H9 (cell line): ENCODE measurements around the gene UBE2G1. TPM values are rescaled to one million over a fixed set of nuclear protein-coding genes. Genes with fewer than 3 reads are reported as not detected.

ENCODE experiments used
- DNase-seq: peaks from one replicate; pipeline ENCODE4 v3.0.0-alpha.2; 2017
- H2AFZ ChIP-seq: one replicate; pipeline ENCODE4 v1.6.1; 2013; ENCODE audit warnings: mild to moderate bottlenecking, low read length, control low read depth, moderate library complexity
- H2AK5ac ChIP-seq: 2 replicates; pipeline ENCODE4 v1.6.1; 2013; ENCODE audit warnings: low read length, control low read depth, mixed read lengths; ENCODE audit not compliant: insufficient read length
- H2BK120ac ChIP-seq: one replicate; pipeline ENCODE4 v1.6.1; 2013; ENCODE audit warnings: low read depth, mild to moderate bottlenecking, low read length, control low read depth, inconsistent platforms; ENCODE audit not compliant: poor library complexity, severe bottlenecking
- H2BK12ac ChIP-seq: 2 replicates; pipeline ENCODE4 v1.6.1; 2013; ENCODE audit warnings: low read length, control low read depth, mixed read lengths, low read depth; ENCODE audit not compliant: insufficient read length
- H2BK15ac ChIP-seq: 2 replicates; pipeline ENCODE4 v1.6.1; 2013; ENCODE audit warnings: low read depth, low read length, control low read depth
- H2BK20ac ChIP-seq: one replicate; pipeline ENCODE4 v1.6.1; 2013; ENCODE audit warnings: low read depth, mild to moderate bottlenecking, low read length, control low read depth, inconsistent platforms; ENCODE audit not compliant: poor library complexity, severe bottlenecking
- H2BK5ac ChIP-seq: 2 replicates; pipeline ENCODE4 v1.6.1; 2013; ENCODE audit warnings: low read length, control low read depth, mixed read lengths; ENCODE audit not compliant: insufficient read length
- H3K14ac ChIP-seq: 2 replicates; pipeline ENCODE4 v1.6.1; 2013; ENCODE audit warnings: low read length, control low read depth; ENCODE audit not compliant: insufficient read depth
- H3K18ac ChIP-seq: 2 replicates; pipeline ENCODE4 v1.6.1; 2013; ENCODE audit warnings: low read depth, mild to moderate bottlenecking, mixed read lengths, low read length, control low read depth; ENCODE audit not compliant: insufficient read length
- H3K23ac ChIP-seq: 2 replicates; pipeline ENCODE4 v1.6.1; 2013; ENCODE audit warnings: low read length, control low read depth, mixed read lengths, low read depth; ENCODE audit not compliant: insufficient read length
- H3K23me2 ChIP-seq: 2 replicates; pipeline ENCODE4 v1.6.1; 2013; ENCODE audit warnings: low read depth, mild to moderate bottlenecking, mixed read lengths, low read length, control low read depth; ENCODE audit not compliant: insufficient read length, poor library complexity, severe bottlenecking
- H3K27ac ChIP-seq: 2 replicates; pipeline ENCODE4 v1.5.1; 2013; ENCODE audit warnings: low read length, control low read depth, mixed read lengths, low read depth; ENCODE audit not compliant: insufficient read length
- H3K27me3 ChIP-seq: 2 replicates; pipeline ENCODE4 v1.6.1; 2013; ENCODE audit warnings: low read length, control low read depth, inconsistent platforms; ENCODE audit not compliant: insufficient read depth
- H3K4ac ChIP-seq: 2 replicates; pipeline ENCODE4 v1.6.1; 2013; ENCODE audit warnings: low read depth, mild to moderate bottlenecking, control low read depth, inconsistent platforms, low read length, moderate library complexity
- H3K4me1 ChIP-seq: 2 replicates; pipeline ENCODE4 v1.6.1; 2013; ENCODE audit warnings: low read length, control low read depth, inconsistent platforms; ENCODE audit not compliant: insufficient read depth
- H3K4me2 ChIP-seq: 2 replicates; pipeline ENCODE4 v1.6.1; 2013; ENCODE audit warnings: low read length, control low read depth, mixed read lengths; ENCODE audit not compliant: insufficient read length, insufficient read depth
- H3K56ac ChIP-seq: 2 replicates; pipeline ENCODE4 v1.6.1; 2013; ENCODE audit warnings: low read depth, mild to moderate bottlenecking, mixed read lengths, low read length, control low read depth; ENCODE audit not compliant: insufficient read length
- H3K79me1 ChIP-seq: 2 replicates; pipeline ENCODE4 v1.6.1; 2013; ENCODE audit warnings: low read depth, mild to moderate bottlenecking, moderate library complexity, low read length, control low read depth, inconsistent platforms; ENCODE audit not compliant: insufficient read depth, poor library complexity, severe bottlenecking
- H3K79me2 ChIP-seq: 2 replicates; pipeline ENCODE4 v1.6.1; 2013; ENCODE audit warnings: low read length, control low read depth, inconsistent platforms; ENCODE audit not compliant: insufficient read depth
- H3K9ac ChIP-seq: 2 replicates; pipeline ENCODE4 v1.6.1; 2013; ENCODE audit warnings: low read length, control low read depth, mixed read lengths; ENCODE audit not compliant: insufficient read length; ENCODE audit errors: extremely low read depth
- H3K9me3 ChIP-seq: one replicate; pipeline ENCODE4 v1.6.1; 2013; ENCODE audit warnings: low read depth, low read length, inconsistent platforms; ENCODE audit not compliant: control insufficient read depth
- H3T11ph ChIP-seq: one replicate; pipeline ENCODE4 v1.6.1; 2013; ENCODE audit warnings: mild to moderate bottlenecking, low read length, control low read depth, inconsistent platforms
- H4K20me1 ChIP-seq: one replicate; pipeline ENCODE4 v1.6.1; 2013; ENCODE audit not compliant: control insufficient read depth, insufficient read length, insufficient read depth
- H4K5ac ChIP-seq: 2 replicates; pipeline ENCODE4 v1.6.1; 2013; ENCODE audit warnings: low read depth, mild to moderate bottlenecking, mixed read lengths, low read length, control low read depth; ENCODE audit not compliant: insufficient read length
- H4K8ac ChIP-seq: replicated peaks from 2 replicates; pipeline ENCODE4 v1.6.1; 2013; ENCODE audit warnings: low read length, control low read depth, mixed read lengths, low read depth; ENCODE audit not compliant: insufficient read length
- H4K91ac ChIP-seq: 2 replicates; pipeline ENCODE4 v1.6.1; 2013; ENCODE audit warnings: low read depth, mild to moderate bottlenecking, moderate library complexity, mixed read lengths, low read length, control low read depth; ENCODE audit not compliant: insufficient read length
- H3K27ac Mint-ChIP-seq, 3 experiments: 2 replicates in 2 of 3; 3 replicates in 1 of 3; pipeline ENCODE4 v1.8.0; 2020 to 2021; ENCODE audit warnings: mixed read lengths in 3 of 3, mild to moderate bottlenecking in 1 of 3, moderate library complexity in 1 of 3
- H3K27me3 Mint-ChIP-seq: 2 replicates; pipeline ENCODE4 v1.8.0; 2021; ENCODE audit warnings: low read depth, mild to moderate bottlenecking, moderate library complexity, mixed read lengths
- H3K36me3 Mint-ChIP-seq, 3 experiments: 2 replicates in 2 of 3; 3 replicates in 1 of 3; pipeline ENCODE4 v1.8.0; 2020 to 2021; ENCODE audit warnings: low read depth in 3 of 3, mixed read lengths in 3 of 3; ENCODE audit not compliant: insufficient read depth in 1 of 3
- H3K4me1 Mint-ChIP-seq, 2 experiments: 2 replicates each; pipeline ENCODE4 v1.8.0; 2020; ENCODE audit warnings: mixed read lengths in 2 of 2
- H3K4me3 Mint-ChIP-seq, 2 experiments: 2 replicates in 1 of 2; 3 replicates in 1 of 2; pipeline ENCODE4 v1.8.0; 2020 to 2021; ENCODE audit warnings: mild to moderate bottlenecking in 2 of 2, mixed read lengths in 2 of 2, moderate library complexity in 1 of 2
- H3K9me3 Mint-ChIP-seq, 2 experiments: 2 replicates in 1 of 2; 3 replicates in 1 of 2; pipeline ENCODE4 v1.8.0; 2020; ENCODE audit warnings: mild to moderate bottlenecking in 2 of 2, mixed read lengths in 2 of 2, moderate library complexity in 1 of 2
- CTCF ChIP-seq: fragments of 200-600 bp; sonication (generic); conservative IDR thresholded peaks from 3 replicates; pipeline ENCODE4 v1.8.0; 2021; ENCODE audit warnings: antibody characterized with exemption, mild to moderate bottlenecking
- WGBS: extraction: QIAGEN DNeasy Blood & Tissue Kit; methylation state at CpG from one replicate; pipeline ENCODE4 v1.1.7; 2013; ENCODE audit warnings: missing lambda C conversion rate, low lambda C conversion rate, mixed read lengths; ENCODE audit not compliant: insufficient read length; ENCODE audit errors: extremely low coverage; 5-methylcytosine and 5-hydroxymethylcytosine counted together
- total RNA-seq: library from RNA; stranded (reverse); gene quantifications from 2 replicates; pipeline ENCODE4 v1.2.1, GENCODE V29; 2021

UBE2G1 gene
- total RNA-seq, 1 experiment from 2014 or later: 188 TPM

DNA sequence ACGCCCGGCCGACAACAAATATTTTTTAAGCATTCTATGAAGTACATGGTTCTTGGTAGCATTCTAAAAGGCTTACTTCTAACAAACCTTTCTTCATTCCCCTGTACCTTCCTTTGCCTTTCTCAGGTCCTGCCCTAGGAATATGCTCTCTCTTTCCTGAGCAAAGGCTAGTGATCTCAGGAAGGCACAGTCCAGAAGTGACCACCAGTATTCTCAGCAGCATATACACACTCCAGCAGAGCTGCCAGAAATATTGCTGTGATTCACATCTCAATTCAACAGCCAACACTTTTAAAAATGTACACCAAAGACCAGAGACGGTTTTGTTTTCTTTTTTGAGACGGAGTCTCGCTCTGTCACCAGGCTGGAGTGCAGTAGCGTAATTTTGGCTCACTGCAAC, 61.3 kb downstream of the UBE2G1 start:
- Histone ChIP-seq H3T11ph (no peak overlapping the region), H2BK5ac (no peak overlapping the region), H3K4me2 (no peak overlapping the region), H2BK12ac (no peak overlapping the region), H3K79me2 (peaks cover 25% of the 10 kb centered on the region; the same call in 1 of the 2 replicates), H3K4ac (no peak overlapping the region), H3K18ac (no peak overlapping the region), H2BK20ac (no peak overlapping the region), H3K14ac (no peak overlapping the region), H3K23ac (no peak overlapping the region), H2BK120ac (no peak overlapping the region), H4K8ac (no peak overlapping the region), H3K4me1 (peaks cover 9% of the 10 kb centered on the region; the same call in 1 of the 2 replicates), H2AK5ac (no peak overlapping the region), H4K91ac (no peak overlapping the region), H3K27me3 (no peaks in the 10 kb centered on the region), H2BK15ac (no peak overlapping the region), H4K20me1 (no peaks in the 10 kb centered on the region), H4K5ac (no peak overlapping the region), H3K79me1 (peaks cover 6% of the 10 kb centered on the region), H3K27ac (peak overlapping the region; percentile 65), H2AFZ (no peak overlapping the region), H3K56ac (no peak overlapping the region), H3K23me2 (no peaks in the 10 kb centered on the region), H3K9ac (no peak overlapping the region), H3K9me3 (no peaks in the 10 kb centered on the region)
- Mint-ChIP-seq H3K27ac (peak overlapping the region; percentile 28 to 96 (median 81); a peak in 5 of 7 replicates), H3K4me1 (peaks cover 43 to 47% of the 10 kb centered on the region in 2 experiments), H3K36me3 (peaks cover 31 to 63% (median 52%) of the 10 kb centered on the region in 3 experiments; a peak in 6 of 7 replicates), H3K4me3 (no peak overlapping the region), H3K9me3 (peaks cover 2% of the 10 kb centered on the region in 2 experiments; a peak in 3 of 5 replicates), H3K27me3 (no peaks in the 10 kb centered on the region)
- no peak for DNase-seq
- no CpG with 5 or more reads among the region's 7 CpGs for WGBS
- no peak for TF ChIP-seq CTCF
